GM19025 (cell line): ENCODE results near the gene ZNF14.
"Not testable (repeated sequence)": the region's sequence is repeated elsewhere in the genome, so short reads cannot be mapped to it uniquely, and the experiment has no call there.

Experiments
- ATAC-seq: cut with Tn5 transposase; IDR thresholded peaks from one replicate; pipeline ENCODE4 v1.9.1; 2021; ENCODE audit warnings: mild to moderate bottlenecking, low read depth, moderate library complexity; ENCODE audit not compliant: unreplicated experiment

The ZNF14 gene

GRCh38 chr19:19696386-19696785 is 36.5 kb downstream of the ZNF14 start:
- no peak for ATAC-seq

- no peak for ATAC-seq
Measured at GRCh38 chr19:19691683-19692082, 41.2 kb downstream of the ZNF14 start.

DNA sequence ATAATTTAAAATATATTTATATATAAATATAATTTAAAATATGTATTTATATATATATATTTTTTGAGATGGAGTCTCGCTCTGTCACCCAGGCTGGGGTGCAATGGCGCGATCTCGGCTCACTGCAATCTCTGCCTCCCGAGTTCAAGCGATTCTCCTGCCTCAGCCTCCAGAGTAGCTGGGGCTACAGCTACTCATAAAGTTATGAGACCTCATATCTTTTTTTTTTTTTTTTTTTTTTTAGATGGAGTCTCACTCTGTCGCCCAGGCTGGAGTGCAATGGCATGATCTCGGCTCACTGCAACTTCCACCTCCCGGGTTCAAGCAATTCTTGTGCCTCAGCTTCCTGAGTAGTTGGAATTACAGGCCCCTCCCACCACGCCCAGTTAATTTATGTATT is 43.9 kb downstream of the ZNF14 start:
- not testable (repeated sequence) for ATAC-seq

DNA sequence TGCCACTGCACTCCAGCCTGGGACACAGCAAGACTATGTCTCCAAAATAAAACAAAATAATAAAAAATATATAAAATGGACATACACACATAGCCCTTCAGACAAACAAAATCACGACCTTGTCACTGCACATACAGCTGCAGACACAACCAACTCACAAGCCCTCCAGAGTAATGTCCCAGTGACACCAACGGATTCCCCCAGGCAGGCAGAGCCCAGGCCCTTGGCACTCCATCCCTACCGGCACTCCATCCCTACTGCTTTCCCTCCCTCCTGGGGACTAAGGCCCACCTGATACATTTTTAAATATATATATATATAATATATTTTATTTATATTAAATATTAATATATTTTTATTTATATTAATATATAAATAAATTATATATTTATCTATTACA is 45.8 kb downstream of the ZNF14 start:
- no peak for ATAC-seq

DNA sequence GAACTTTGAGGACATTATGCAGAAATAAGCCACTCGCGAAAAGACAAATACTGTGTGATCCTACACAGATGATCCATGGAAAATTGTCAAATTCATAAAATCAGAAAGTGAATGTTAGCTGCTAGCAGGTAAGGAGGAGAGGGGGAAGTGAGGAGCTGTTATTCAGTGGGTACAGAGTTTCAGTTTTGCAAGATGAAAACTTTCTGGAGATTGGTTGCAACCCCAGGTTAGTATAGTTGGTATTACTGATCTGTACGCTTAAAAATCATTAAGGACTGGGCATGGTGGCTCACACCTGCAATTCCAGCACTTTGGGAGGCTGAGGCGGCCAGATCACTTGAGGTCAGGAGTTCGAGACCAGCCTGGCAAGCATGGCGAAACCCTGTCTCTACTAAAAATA is 46.3 kb downstream of the ZNF14 start:
- no peak for ATAC-seq

DNA sequence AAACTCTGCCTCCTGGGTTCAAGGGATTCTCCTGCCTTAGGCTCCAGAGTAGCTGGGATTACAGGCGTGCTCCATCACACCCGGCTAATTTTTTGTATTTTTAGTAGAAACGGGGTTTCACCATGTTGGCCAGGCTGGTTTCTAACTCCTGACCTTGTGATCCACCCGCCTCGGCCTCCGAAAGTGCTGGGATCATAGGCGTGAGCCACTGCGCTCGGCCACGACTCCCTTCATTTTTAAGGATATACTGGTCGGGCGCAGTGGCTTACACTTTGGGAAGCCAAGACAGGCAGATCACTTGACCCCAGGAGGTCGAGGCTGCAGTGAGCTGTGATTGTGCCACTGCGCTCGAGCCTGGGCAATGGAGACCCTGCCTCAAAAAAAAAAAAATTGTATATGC is 46.8 kb downstream of the ZNF14 start:
- ATAC-seq = not testable (repeated sequence)

DNA sequence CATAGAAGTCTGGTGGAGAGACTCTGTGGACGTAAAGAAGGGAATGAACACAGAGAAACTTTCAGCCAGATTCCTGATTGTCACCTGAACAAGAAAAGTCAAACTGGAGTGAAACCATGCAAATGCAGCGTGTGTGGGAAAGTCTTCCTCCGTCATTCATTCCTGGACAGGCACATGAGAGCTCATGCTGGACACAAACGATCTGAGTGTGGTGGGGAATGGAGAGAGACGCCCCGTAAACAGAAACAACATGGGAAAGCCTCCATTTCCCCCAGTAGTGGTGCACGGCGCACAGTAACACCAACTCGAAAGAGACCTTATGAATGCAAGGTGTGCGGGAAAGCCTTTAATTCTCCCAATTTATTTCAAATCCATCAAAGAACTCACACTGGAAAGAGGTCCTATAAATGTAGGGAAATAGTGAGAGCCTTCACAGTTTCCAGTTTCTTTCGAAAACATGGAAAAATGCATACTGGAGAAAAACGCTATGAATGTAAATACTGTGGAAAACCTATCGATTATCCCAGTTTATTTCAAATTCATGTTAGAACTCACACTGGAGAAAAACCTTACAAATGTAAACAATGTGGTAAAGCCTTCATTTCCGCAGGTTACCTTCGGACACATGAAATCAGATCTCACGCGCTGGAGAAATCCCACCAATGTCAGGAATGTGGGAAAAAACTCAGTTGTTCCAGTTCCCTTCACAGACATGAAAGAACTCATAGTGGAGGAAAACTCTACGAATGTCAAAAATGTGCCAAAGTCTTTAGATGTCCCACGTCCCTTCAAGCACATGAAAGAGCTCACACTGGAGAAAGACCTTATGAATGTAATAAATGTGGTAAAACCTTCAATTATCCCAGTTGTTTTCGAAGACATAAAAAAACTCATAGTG is 53.5 kb downstream of the ZNF14 start:
- no peak for ATAC-seq

DNA sequence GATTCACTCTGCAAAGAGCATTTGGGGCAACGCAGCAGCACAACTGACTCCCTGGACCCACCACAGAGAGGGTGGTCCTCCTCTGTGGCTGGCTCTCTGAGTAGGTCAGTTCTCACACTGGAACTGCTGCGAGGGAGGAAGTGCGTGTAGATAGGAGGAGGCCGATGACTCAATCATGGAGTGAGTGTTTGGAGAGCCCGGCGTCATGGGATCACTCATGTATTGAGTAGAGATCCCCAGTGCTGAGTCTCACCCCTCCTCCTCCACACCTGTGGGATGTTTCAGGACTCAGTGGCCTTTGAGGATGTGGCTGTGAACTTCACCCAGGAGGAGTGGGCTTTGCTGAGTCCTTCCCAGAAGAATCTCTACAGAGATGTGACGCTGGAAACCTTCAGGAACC is 55.3 kb downstream of the ZNF14 start:
- ATAC-seq = no peak

DNA sequence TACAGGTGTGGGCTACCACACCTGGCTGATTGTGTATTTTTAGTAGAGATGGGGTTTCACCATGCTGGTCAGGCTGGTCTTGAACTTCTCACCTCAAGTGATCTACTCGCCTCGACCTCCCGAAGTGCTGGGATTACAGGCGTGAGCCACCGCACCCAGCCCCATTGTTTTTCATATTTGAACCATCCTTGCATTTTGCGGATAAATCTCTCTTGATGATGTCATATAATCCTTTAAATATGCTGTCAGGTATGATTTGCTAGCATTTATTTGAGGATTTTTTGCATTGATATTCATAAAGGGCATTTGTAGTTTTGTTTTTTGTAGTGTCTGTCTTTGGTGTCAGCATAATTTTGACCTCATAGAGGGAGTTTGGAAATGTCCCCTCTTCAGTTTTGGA is 58.6 kb downstream of the ZNF14 start:
- no peak for ATAC-seq

DNA sequence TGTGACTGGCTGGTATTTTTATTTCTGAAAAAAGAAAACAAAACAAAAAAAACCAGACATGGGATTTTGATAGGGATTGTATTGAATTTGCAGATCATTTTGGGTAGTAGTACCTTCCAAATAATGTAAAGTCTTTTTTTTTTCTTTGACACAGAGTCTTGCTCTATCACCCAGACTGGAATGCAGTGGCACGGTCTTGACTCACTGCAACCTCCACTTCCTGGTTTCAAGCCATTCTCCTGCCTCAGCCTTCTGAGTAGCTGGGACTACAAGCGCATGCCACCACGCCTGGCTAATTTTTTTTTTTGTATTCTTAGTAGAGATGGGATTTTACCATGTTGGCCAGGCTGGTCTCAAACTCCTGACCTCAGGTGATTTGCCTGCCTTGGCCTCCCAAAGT is 60.1 kb downstream of the ZNF14 start:
- ATAC-seq = no peak

- no peak for ATAC-seq
Measured at GRCh38 chr19:19670070-19670551, 62.8 kb downstream of the ZNF14 start.

- ATAC-seq = peak; percentile 61
Measured at GRCh38 chr19:19668230-19669012, 64.5 kb downstream of the ZNF14 start, which contains the start of gene ZNF101. TSS of gene ZNF101 (plus strand) at chr19:19668839. CDS start at chr19:19668964, 125 bp downstream.

DNA sequence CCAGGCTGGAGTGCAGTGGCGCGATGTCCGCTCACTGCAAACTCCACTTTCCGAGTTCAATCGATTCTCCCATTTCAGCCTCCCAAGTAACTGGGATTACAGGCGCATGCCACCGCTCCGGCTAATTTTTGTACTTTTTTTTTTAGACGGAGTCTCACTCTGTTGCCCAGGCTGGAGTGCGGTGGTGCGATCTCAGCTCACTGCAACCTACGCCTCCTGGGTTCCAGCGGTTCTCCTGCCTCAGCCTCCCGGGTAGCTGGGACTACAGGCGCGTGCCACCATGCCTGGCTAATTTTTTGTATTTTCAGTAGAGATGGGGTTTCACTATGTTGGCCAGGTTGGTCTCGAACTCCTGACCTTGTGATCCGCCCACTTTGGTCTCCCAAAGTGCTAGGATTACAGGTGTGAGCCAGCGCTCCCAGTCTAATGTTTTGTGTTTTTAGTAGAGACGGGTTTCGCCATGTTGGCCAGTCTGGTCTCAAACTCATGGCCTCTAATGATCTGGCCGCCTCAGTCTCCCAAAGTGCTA is 67.4 kb downstream of the ZNF14 start:
- ATAC-seq = not testable (repeated sequence)

DNA sequence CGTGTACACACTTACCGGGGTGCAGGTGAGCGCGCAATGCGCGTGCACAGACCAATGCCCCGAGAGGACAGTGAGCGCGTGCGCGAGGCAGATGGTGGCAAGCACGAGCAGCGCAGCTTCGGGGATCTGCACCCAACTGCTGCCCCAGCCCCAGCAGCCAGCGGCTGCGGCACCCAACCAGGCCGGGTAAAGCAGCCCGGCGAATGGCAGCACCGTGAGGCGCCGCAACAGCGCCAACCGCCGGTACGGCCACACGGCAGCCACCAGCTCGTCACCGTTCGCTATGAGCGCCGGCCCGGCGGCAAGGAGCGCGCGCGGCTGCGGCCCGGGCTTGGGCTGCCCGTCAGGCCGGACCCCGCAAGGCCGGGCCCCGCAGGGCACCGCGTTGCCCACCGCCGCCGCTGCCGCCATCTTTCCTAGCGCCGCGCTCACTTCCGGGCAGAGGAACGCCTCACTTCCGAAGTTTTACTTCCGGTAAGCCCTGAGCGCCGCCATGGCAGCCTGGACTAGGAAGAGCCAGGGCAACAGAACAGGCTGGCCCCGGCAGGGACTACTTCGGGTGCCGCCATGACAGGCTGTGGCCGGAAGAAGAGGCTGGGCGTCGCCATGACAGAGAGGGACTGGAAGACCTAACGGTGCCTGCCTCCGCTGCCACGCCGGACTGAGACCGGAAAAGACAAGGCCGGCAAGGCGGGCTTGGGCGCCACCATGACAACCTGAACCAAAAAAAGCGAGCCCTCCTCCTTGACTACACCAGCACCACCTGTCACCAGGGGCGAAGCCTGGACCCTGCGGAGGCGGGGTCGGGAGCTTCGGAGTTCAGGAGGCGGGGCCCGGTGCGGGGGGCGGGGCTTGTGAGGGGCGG is 69.4 kb downstream of the ZNF14 start, which contains the start of gene ATP13A1:
Gene ATP13A1 (minus strand): TSS at position 421 of the 865 bp plus-strand sequence. CDS start 10 bp downstream, at position 411.
- ATAC-seq = peak; percentile 67

- no peak for ATAC-seq
Measured at GRCh38 chr19:19662871-19663255, 70.0 kb downstream of the ZNF14 start.

- ATAC-seq = no peak
Measured at GRCh38 chr19:19662344-19662743, 70.6 kb downstream of the ZNF14 start.

- ATAC-seq = peak; percentile 40
Measured at GRCh38 chr19:19661675-19662251, 71.1 kb downstream of the ZNF14 start.

DNA sequence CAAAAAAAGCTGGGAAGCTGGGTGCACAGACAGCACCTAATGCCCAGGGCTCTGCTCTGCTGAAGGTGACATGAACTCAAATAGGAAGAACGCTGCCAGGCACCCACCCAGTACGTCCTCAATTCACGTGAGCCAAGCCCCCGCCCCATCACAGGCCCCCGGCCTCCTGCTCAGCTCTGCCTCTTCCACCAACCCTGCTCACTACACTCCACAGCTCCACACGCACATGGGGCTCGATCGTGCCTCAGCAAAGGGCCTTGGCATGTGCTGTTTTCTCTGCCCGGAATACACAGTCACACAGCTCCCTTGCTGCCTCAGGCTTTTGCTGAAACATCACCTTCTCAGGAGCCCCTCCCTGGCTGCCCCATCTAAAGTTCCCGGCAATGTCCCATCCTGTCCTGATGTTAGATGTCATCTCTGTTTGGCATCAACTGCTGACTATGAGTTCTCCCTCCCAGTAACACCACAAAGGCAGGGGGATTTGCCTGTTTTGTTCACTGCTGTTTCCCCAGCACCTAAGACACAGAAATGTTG is 71.7 kb downstream of the ZNF14 start:
- no peak for ATAC-seq
